HepG2 (cell line): Measurements from ENCODE around the gene CABLES2. TPM values are rescaled to one million over a fixed set of nuclear protein-coding genes. Genes with fewer than 3 reads are reported as not detected.

Experiments
- BORCS8-MEF2B ChIP-seq: sonication (generic); formaldehyde crosslinking; IDR thresholded peaks from 2 replicates; pipeline ENCODE4 v1.8.0; 2022; ENCODE audit warnings: mild to moderate bottlenecking, missing genetic modification reagents
- CBX5 ChIP-seq: sonication (generic); formaldehyde crosslinking; IDR thresholded peaks from 2 replicates; pipeline ENCODE4 v1.4.0; 2020; ENCODE audit warnings: missing genetic modification reagents, borderline replicate concordance
- CHD2 ChIP-seq: IDR thresholded peaks from 2 replicates; pipeline ENCODE4 v1.6.1; 2011; ENCODE audit warnings: low read depth, low read length, improper control_type of control experiment
- DPF2 ChIP-seq: sonication (generic); formaldehyde crosslinking; IDR thresholded peaks from 2 replicates; pipeline ENCODE4 v1.4.0; 2020; ENCODE audit warnings: mild to moderate bottlenecking, low read depth, missing genetic modification reagents, borderline replicate concordance
- JUN ChIP-seq: sonication (generic); formaldehyde crosslinking; IDR thresholded peaks from 2 replicates; pipeline ENCODE4 v1.4.0; 2020; ENCODE audit warnings: mild to moderate bottlenecking, missing genetic modification reagents
- NCOR1 ChIP-seq: fragments of 200-600 bp; sonication (generic); IDR thresholded peaks from 2 replicates; pipeline ENCODE4 v1.7.0; 2017; ENCODE audit warnings: antibody characterized with exemption, low read length, borderline replicate concordance
- RELA ChIP-seq: sonication (generic); formaldehyde crosslinking; IDR thresholded peaks from 2 replicates; pipeline ENCODE4 v1.4.0; 2020; ENCODE audit warnings: missing genetic modification reagents
- SNAPC2 ChIP-seq: sonication (generic); formaldehyde crosslinking; IDR thresholded peaks from 2 replicates; pipeline ENCODE4 v1.8.1; 2022; ENCODE audit warnings: mild to moderate bottlenecking, missing genetic modification reagents
- TFDP2 ChIP-seq: sonication (generic); formaldehyde crosslinking; IDR thresholded peaks from 2 replicates; pipeline ENCODE4 v1.4.0; 2020; ENCODE audit warnings: missing genetic modification reagents
- ZBTB46 ChIP-seq: sonication (generic); formaldehyde crosslinking; IDR thresholded peaks from 2 replicates; pipeline ENCODE4 v1.4.0; 2020; ENCODE audit warnings: mild to moderate bottlenecking, missing genetic modification reagents, borderline replicate concordance
- ZBTB8A ChIP-seq: sonication (generic); formaldehyde crosslinking; IDR thresholded peaks from 2 replicates; pipeline ENCODE4 v1.4.0; 2020; ENCODE audit warnings: mild to moderate bottlenecking, low read depth, missing genetic modification reagents, borderline replicate concordance
- ZKSCAN5 ChIP-seq: sonication (generic); formaldehyde crosslinking; IDR thresholded peaks from 2 replicates; pipeline ENCODE4 v1.5.1; 2020; ENCODE audit warnings: mild to moderate bottlenecking, missing genetic modification reagents
- ZNF260 ChIP-seq: sonication (generic); formaldehyde crosslinking; IDR thresholded peaks from 2 replicates; pipeline ENCODE4 v1.4.0; 2020; ENCODE audit warnings: missing genetic modification reagents, low read depth, mild to moderate bottlenecking, borderline replicate concordance
- ZNF337 ChIP-seq: sonication (generic); formaldehyde crosslinking; IDR thresholded peaks from 2 replicates; pipeline ENCODE4 v1.5.1; 2020; ENCODE audit warnings: missing genetic modification reagents, low read depth, mild to moderate bottlenecking, borderline replicate concordance
- ZNF746 ChIP-seq: sonication (generic); formaldehyde crosslinking; IDR thresholded peaks from 2 replicates; pipeline ENCODE4 v1.8.0; 2022; ENCODE audit warnings: mild to moderate bottlenecking, missing genetic modification reagents
- ZNF883 ChIP-seq: sonication (generic); formaldehyde crosslinking; IDR thresholded peaks from 2 replicates; pipeline ENCODE4 v1.5.1; 2020; ENCODE audit warnings: mild to moderate bottlenecking, missing genetic modification reagents; ENCODE audit errors: not compliant biosample characterization
- polyA plus RNA-seq, 8 experiments: library from polyadenylated mRNA; depleted of rRNA in 3 of 8; stranded (reverse) in 7 of 8; unstranded in 1 of 8; fragments of >200 nt; fragmentation: Illumina TruSeq in 4 of 8; extraction: Trizol in 4 of 8; gene quantifications; 2 replicates each; pipeline versions ENCODE4 v1.2.1 to v1.2.3, GENCODE V29; 2011 to 2016; ENCODE audit warnings: low read depth in 4 of 8, missing spikeins in 1 of 8, mixed read lengths in 1 of 8; ENCODE audit not compliant: insufficient read depth in 1 of 8
- total RNA-seq, 5 experiments: library from RNA; depleted of rRNA; stranded (reverse); fragments of >200 nt; fragmentation: Illumina TruSeq; extraction: Trizol; gene quantifications; 2 replicates each; pipeline ENCODE4 v1.2.3, GENCODE V29; 2016; ENCODE audit warnings: low read depth in 1 of 5
- TF ChIP-seq, protein P1 (sequence below), 2 experiments: sonication (generic) in 1 of 2; formaldehyde crosslinking in 1 of 2; IDR thresholded peaks; 2 replicates each; pipeline versions ENCODE4 v1.5.1 to v1.6.1; 2011 to 2020; ENCODE audit warnings: borderline replicate concordance in 1 of 2, low read depth in 1 of 2, low read length in 1 of 2, mild to moderate bottlenecking in 1 of 2, missing genetic modification reagents in 1 of 2, moderate library complexity in 1 of 2
- TF ChIP-seq, protein P2 (sequence below): sonication (generic); formaldehyde crosslinking; IDR thresholded peaks from 2 replicates; pipeline ENCODE4 v1.5.0; 2020; ENCODE audit warnings: missing genetic modification reagents
- TF ChIP-seq, protein P3 (sequence below): sonication (generic); formaldehyde crosslinking; IDR thresholded peaks from 2 replicates; pipeline ENCODE4 v1.5.1; 2020; ENCODE audit warnings: missing genetic modification reagents, mild to moderate bottlenecking, borderline replicate concordance

Gene CABLES2
- total and polyA plus RNA-seq, 2 of the 13 experiments (the other 11 are each of a cell fraction or from before 2014, with no cell fraction given): 5.2 to 9.7 TPM

- TF ChIP-seq, protein P1, sequence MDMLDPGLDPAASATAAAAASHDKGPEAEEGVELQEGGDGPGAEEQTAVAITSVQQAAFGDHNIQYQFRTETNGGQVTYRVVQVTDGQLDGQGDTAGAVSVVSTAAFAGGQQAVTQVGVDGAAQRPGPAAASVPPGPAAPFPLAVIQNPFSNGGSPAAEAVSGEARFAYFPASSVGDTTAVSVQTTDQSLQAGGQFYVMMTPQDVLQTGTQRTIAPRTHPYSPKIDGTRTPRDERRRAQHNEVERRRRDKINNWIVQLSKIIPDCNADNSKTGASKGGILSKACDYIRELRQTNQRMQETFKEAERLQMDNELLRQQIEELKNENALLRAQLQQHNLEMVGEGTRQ (IDR thresholded peaks at IDR 0.05; ENCODE audit: low read depth, low read length): no peak
- TF ChIP-seq, protein P1 (CRISPR knock-in tag; IDR thresholded peaks at IDR 0.05; ENCODE audit: borderline replicate concordance): no peak
- TF ChIP-seq CHD2 (no peak), SNAPC2 (CRISPR knock-in tag) (peak; percentile 94), JUN (CRISPR knock-in tag) (peak; percentile 63; the same call in 1 of the 2 replicates), ZNF337 (CRISPR knock-in tag) (peak; percentile 67; the same call in 1 of the 2 replicates), ZBTB8A (peak; percentile 95), NCOR1 (peak; percentile 33; the same call in 1 of the 2 replicates), ZNF260 (0 out of 2 replicates have a peak, but pooled peaks have one; percentile 45), CBX5 (peak; percentile 65; the same call in 1 of the 2 replicates), RELA (CRISPR knock-in tag) (peak; percentile 99), DPF2 (CRISPR knock-in tag) (peak; percentile 39; the same call in 1 of the 2 replicates), ZNF746 (no peak), ZBTB46 (CRISPR knock-in tag) (peak; percentile 78; the same call in 1 of the 2 replicates), TFDP2 (peak; percentile 53; the same call in 1 of the 2 replicates), BORCS8-MEF2B (CRISPR knock-in tag) (peak; percentile 87), ZKSCAN5 (CRISPR knock-in tag) (peak; percentile 10), ZNF883 (peak; percentile 73)
- TF ChIP-seq, protein P2, sequence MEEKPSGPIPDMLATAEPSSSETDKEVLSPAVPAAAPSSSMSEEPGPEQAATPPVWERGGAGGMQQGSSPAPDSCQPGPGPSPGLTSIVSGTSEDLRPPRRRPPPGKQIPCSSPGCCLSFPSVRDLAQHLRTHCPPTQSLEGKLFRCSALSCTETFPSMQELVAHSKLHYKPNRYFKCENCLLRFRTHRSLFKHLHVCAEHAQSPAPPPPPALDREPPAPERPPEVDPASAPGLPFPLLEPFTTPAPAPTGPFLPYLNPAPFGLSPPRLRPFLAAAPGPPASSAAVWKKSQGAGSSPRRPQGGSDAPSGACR (CRISPR knock-in tag): peak; percentile 78
- TF ChIP-seq, protein P3, sequence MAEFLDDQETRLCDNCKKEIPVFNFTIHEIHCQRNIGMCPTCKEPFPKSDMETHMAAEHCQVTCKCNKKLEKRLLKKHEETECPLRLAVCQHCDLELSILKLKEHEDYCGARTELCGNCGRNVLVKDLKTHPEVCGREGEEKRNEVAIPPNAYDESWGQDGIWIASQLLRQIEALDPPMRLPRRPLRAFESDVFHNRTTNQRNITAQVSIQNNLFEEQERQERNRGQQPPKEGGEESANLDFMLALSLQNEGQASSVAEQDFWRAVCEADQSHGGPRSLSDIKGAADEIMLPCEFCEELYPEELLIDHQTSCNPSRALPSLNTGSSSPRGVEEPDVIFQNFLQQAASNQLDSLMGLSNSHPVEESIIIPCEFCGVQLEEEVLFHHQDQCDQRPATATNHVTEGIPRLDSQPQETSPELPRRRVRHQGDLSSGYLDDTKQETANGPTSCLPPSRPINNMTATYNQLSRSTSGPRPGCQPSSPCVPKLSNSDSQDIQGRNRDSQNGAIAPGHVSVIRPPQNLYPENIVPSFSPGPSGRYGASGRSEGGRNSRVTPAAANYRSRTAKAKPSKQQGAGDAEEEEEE (CRISPR knock-in tag): 0 out of 2 replicates have a peak, but pooled peaks have one; percentile 61
Observed at GRCh38 chr20:62376112-62377063, 30.7 kb downstream of the CABLES2 start (continued).
